ENCODE results near the gene FAM184A. TPM values are rescaled to one million over a fixed set of nuclear protein-coding genes. Genes with fewer than 3 reads are reported as not detected.
A peak's percentile ranks its signal among the peaks of the same experiment; 100 is the strongest.

Gene FAM184A
- total RNA-seq, 2 experiments from 2014 or later: 7.6 to 10.8 TPM

- DNase-seq: no peak
- H3K27me3 Mint-ChIP-seq: no peaks in the 10 kb centered on the region
- intact Hi-C loops (cut with micrococcal nuclease): loop anchor here (1.0 kb wide), 3 partner anchors 141 to 413 kb away; partner anchors contain the start of gene MAN1A1
- H3K36me3 Mint-ChIP-seq: peaks cover 29% of the 10 kb centered on the region
- POLR2A ChIA-PET: interaction anchor here (0.5 to 2.0 kb wide), 2 partner anchors 40 to 226 kb away, joined by 3 to 9 read pairs; no protein-coding TSS in a partner anchor
- peaks cover 20% of the 10 kb centered on the region for H3K4me1 Mint-ChIP-seq (ENCODE audit: low read depth)
- peaks cover 8% of the 10 kb centered on the region for H3K9me3 Mint-ChIP-seq
- no peak overlapping the region for H3K4me3 Mint-ChIP-seq
- H3K27ac Mint-ChIP-seq: no peak overlapping the region
- CTCF ChIA-PET: interaction anchor here (2.3 kb wide), 2 partner anchors 39 to 174 kb away, joined by 7 to 12 read pairs; no protein-coding TSS in a partner anchor
Observed at GRCh38 chr6:118935978-118936703, 142.3 kb downstream of the FAM184A start.

DNA sequence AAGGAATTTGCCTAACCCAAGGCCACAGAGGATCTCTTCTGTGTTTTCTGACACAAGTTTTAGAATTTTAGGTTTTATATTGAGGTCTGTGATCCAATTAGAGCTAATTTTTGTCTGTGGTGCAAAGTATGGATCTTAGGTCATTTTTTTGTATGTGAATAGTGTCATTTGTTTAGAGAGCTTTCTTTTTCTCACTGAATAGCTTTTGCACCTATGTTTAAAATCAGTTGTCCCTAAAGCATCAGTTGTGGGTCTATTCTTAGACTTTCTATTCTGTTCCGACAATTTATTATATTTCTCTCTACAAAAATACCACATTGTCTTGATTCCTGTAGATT lies 143.2 kb downstream of the FAM184A start:
- intact Hi-C loops (cut with micrococcal nuclease): loop anchor here (1.0 kb wide), 3 partner anchors 142 to 414 kb away; partner anchors contain the start of gene MAN1A1
- Mint-ChIP-seq H3K36me3 (peaks cover 37% of the 10 kb centered on the region), H3K4me1 (ENCODE audit: low read depth) (peaks cover 23% of the 10 kb centered on the region), H3K4me3 (peak overlapping the region; percentile 81), H3K27me3 (no peaks in the 10 kb centered on the region), H3K27ac (peak overlapping the region; percentile 76), H3K9me3 (peaks cover 5% of the 10 kb centered on the region)
- POLR2A ChIA-PET: interaction anchor here (0.6 to 2.0 kb wide), 6 partner anchors 38 to 284 kb away, joined by 3 to 10 read pairs (median 4); partner anchors contain the start of genes ASF1A and FAM184A
- DNase-seq: no peak
- CTCF ChIA-PET: interaction anchor here (1.1 to 2.3 kb wide), 4 partner anchors 28 to 175 kb away, joined by 3 to 12 read pairs (median 6); no protein-coding TSS in a partner anchor

DNA sequence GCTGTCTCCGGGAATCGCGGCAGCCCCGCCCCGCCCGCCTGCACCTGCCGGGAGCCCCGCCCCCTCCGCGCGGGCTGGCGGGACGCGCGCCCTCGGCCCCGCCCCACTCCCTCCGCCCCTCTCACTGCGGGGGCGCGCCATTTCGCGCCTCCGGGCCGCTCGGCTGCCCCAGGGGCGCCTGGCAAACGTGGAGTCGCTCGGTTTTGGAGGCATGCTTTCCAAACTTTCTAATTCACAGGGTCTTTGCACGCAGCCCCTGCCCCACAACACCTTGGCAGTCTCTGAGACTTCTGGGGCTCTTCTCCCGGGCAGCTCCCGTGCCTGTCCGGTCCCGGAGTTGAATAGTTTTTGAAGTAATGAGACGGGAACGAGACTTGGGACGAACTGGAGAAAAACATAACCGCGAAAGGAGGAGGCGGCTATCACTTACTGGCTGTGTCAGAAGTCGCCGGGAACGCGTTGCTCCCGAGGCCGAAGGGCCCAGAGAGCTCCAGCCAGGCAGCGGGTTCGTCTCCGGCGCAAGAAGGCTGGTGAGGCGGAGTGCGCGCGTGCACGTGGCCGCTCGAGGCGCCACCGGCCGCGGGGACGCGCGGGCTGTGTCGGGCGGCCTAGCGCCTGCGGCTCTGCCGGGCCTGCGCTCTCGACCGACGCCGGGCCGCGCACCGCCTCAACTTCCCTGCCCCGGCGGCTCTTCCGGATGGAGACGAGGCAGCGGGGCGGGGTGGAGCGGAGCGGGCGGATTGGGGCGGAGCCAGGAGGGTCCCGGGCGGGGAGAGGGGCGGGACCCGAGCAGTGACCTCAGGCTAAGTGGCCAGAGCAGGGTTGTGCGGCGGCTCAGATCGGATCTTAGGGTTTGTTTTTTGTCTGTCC lies 143.8 kb downstream of the FAM184A start, which contains the start of gene MCM9:
Gene MCM9, minus strand, starts transcription at position 699 of the 870 bp plus-strand sequence. CDS start 3,436 bp downstream, outside the sequence.
- POLR2A ChIA-PET: interaction anchor here (0.6 to 2.0 kb wide), 6 partner anchors 37 to 145 kb away, joined by 3 to 10 read pairs (median 4); partner anchors contain the start of genes ASF1A and FAM184A
- H3K9me3 Mint-ChIP-seq: peaks cover 5% of the 10 kb centered on the region
- intact Hi-C loops (cut with micrococcal nuclease): loop anchor here (1.0 kb wide), 4 partner anchors 40 to 415 kb away; partner anchors contain the start of genes ASF1A and MAN1A1
- peak; percentile 94 for DNase-seq
- peak within 1 kb of the TSS; percentile 92 for H3K27ac Mint-ChIP-seq
- H3K4me1 Mint-ChIP-seq (ENCODE audit: low read depth): peaks cover 23% of the 10 kb centered on the region
- H3K27me3 Mint-ChIP-seq: no peaks in the 10 kb centered on the region
- CTCF ChIA-PET: interaction anchor here (1.1 to 2.3 kb wide), 4 partner anchors 29 to 176 kb away, joined by 3 to 12 read pairs (median 6); no protein-coding TSS in a partner anchor
- peak within 1 kb of the TSS; percentile 81 for H3K4me3 Mint-ChIP-seq
- peaks cover 35% of the 10 kb centered on the region for H3K36me3 Mint-ChIP-seq

GRCh38 chr6:118933855-118934460 lies 144.5 kb downstream of the FAM184A start:
- ChIA-PET CTCF (interaction anchor here (1.1 to 2.3 kb wide), 3 partner anchors 29 to 176 kb away, joined by 4 to 12 read pairs (median 7); no protein-coding TSS in a partner anchor), POLR2A (interaction anchor here (1.0 to 2.0 kb wide), 4 partner anchors 38 to 145 kb away, joined by 4 to 10 read pairs (median 7); partner anchors contain the start of genes ASF1A and FAM184A)
- Mint-ChIP-seq H3K27ac (peak overlapping the region; percentile 82), H3K27me3 (no peaks in the 10 kb centered on the region), H3K4me3 (peak overlapping the region; percentile 81), H3K9me3 (peaks cover 5% of the 10 kb centered on the region), H3K4me1 (ENCODE audit: low read depth) (peaks cover 23% of the 10 kb centered on the region), H3K36me3 (peaks cover 30% of the 10 kb centered on the region)
- intact Hi-C loops (cut with micrococcal nuclease): loop anchor here (1.0 kb wide), 1 partner anchor 40 kb away; the partner anchor contains the start of gene ASF1A
- no peak for DNase-seq

- Mint-ChIP-seq H3K4me3 (no peak overlapping the region), H3K27me3 (no peaks in the 10 kb centered on the region), H3K4me1 (ENCODE audit: low read depth) (peaks cover 23% of the 10 kb centered on the region), H3K36me3 (peaks cover 27% of the 10 kb centered on the region), H3K27ac (no peak overlapping the region), H3K9me3 (peaks cover 2% of the 10 kb centered on the region)
- intact Hi-C loops (cut with micrococcal nuclease): no loop called here
- DNase-seq: no peak
- CTCF ChIA-PET: no interaction called here
- POLR2A ChIA-PET: no interaction called here
Observed at GRCh38 chr6:118932421-118932820, 146.0 kb downstream of the FAM184A start.

DNA sequence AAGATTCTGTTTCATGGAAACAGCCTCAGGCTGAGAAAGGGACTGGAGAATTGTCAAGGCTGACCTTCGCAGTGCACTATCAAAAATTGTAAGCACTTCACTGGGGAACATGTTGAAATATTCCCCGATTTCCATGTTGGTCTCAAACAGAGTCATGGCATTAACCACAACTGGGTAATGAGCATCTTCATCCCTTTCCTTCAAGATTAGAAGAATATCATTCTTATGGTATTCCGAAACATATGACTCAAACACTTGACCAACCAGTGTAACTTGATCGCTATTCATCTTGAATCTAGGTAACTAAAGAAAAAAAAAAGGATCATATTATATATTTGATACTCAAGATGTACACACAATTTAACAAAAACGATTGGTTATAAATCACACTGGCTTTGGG lies 147.0 kb downstream of the FAM184A start:
- no peaks in the 10 kb centered on the region for H3K9me3 Mint-ChIP-seq
- H3K4me3 Mint-ChIP-seq: no peak overlapping the region
- POLR2A ChIA-PET: no interaction called here
- intact Hi-C loops (cut with micrococcal nuclease): no loop called here
- no peak overlapping the region for H3K27ac Mint-ChIP-seq
- H3K27me3 Mint-ChIP-seq: no peaks in the 10 kb centered on the region
- H3K36me3 Mint-ChIP-seq: peaks cover 28% of the 10 kb centered on the region
- DNase-seq: no peak
- CTCF ChIA-PET: no interaction called here
- H3K4me1 Mint-ChIP-seq (ENCODE audit: low read depth): peaks cover 21% of the 10 kb centered on the region

DNA sequence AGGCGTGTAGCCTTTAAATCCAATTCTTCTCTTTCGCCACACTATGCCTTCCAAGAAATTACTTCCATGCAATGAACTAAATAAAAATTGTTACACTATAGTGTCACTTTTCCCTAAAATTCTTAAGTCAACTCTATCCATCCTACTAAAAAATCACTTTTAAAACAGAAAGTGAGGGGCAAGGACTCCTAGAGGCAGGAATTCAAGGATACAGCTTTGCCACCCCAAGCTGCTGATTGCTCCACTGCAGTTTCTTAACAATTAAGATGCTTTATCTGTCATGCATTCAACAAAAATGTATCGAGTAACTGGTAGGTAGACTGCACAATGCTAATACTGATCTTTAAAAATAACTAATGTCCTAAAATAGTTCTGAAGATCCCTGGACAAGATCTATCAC lies 147.8 kb downstream of the FAM184A start:
- no peak overlapping the region for H3K27ac Mint-ChIP-seq
- H3K27me3 Mint-ChIP-seq: no peaks in the 10 kb centered on the region
- no peaks in the 10 kb centered on the region for H3K9me3 Mint-ChIP-seq
- DNase-seq: no peak
- H3K4me1 Mint-ChIP-seq (ENCODE audit: low read depth): peaks cover 18% of the 10 kb centered on the region
- no peak overlapping the region for H3K4me3 Mint-ChIP-seq
- peaks cover 28% of the 10 kb centered on the region for H3K36me3 Mint-ChIP-seq
- ChIA-PET POLR2A (no interaction called here), CTCF (interaction anchor here (0.6 kb wide), 1 partner anchor 122 kb away, joined by 3 read pairs; no protein-coding TSS in a partner anchor)
- intact Hi-C loops (cut with micrococcal nuclease): no loop called here

DNA sequence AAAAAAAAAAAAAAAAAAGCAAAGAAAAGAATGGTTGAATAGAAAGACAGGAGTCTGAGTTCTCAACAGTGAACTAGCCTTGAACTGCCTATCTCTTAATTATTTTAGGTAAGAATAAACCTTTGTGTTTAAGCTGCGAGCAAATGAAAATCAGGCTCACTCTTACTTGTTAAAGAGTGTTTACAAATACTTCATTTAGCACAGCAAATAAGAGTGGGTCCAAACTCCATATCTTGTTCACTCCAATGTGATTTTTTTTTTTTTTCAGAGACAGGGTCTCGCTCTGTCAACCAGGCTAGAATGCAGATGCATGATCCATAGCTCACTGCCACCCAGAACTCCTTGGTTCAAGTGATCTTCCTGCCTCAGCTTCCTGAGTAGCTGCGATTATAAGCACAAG lies 155.4 kb downstream of the FAM184A start:
- Mint-ChIP-seq H3K4me3 (no peak overlapping the region), H3K27ac (no peak overlapping the region), H3K27me3 (no peaks in the 10 kb centered on the region), H3K9me3 (no peaks in the 10 kb centered on the region), H3K4me1 (ENCODE audit: low read depth) (no peaks in the 10 kb centered on the region), H3K36me3 (peaks cover 47% of the 10 kb centered on the region)
- intact Hi-C loops (cut with micrococcal nuclease): no loop called here
- ChIA-PET CTCF (no interaction called here), POLR2A (no interaction called here)
- DNase-seq: no peak

DNA sequence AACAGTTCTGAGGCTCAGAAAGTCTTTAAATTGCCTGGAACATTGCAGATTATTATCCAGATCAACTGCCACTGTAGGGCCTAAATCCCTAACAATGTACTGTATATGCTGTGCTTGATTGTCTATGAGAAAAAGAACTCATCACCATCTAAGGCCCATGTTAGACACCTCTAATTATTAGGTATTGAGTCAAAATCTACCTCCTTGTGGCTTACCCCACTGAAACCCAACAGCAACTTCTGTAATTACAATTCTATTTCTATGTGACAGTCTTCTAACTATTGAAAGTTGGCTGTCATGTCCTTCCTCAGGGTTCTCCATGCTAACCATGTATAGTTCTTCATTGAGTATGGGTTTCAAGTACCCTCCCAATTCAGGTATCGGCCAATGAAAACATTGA lies 157.4 kb downstream of the FAM184A start:
- H3K4me3 Mint-ChIP-seq: no peak overlapping the region
- H3K27ac Mint-ChIP-seq: no peak overlapping the region
- peaks cover 44% of the 10 kb centered on the region for H3K36me3 Mint-ChIP-seq
- ChIA-PET POLR2A (no interaction called here), CTCF (no interaction called here)
- intact Hi-C loops (cut with micrococcal nuclease): no loop called here
- DNase-seq: no peak
- H3K9me3 Mint-ChIP-seq: no peaks in the 10 kb centered on the region
- no peaks in the 10 kb centered on the region for H3K27me3 Mint-ChIP-seq
- H3K4me1 Mint-ChIP-seq (ENCODE audit: low read depth): no peaks in the 10 kb centered on the region

GRCh38 chr6:118918329-118918725 lies 160.1 kb downstream of the FAM184A start:
- H3K9me3 Mint-ChIP-seq: no peaks in the 10 kb centered on the region
- H3K4me3 Mint-ChIP-seq: no peak overlapping the region
- POLR2A ChIA-PET: no interaction called here
- no peaks in the 10 kb centered on the region for H3K27me3 Mint-ChIP-seq
- peaks cover 4% of the 10 kb centered on the region for H3K4me1 Mint-ChIP-seq (ENCODE audit: low read depth)
- CTCF ChIA-PET: no interaction called here
- H3K27ac Mint-ChIP-seq: no peak overlapping the region
- peaks cover 56% of the 10 kb centered on the region for H3K36me3 Mint-ChIP-seq
- no peak for DNase-seq
- intact Hi-C loops (cut with micrococcal nuclease): no loop called here

- intact Hi-C loops (cut with micrococcal nuclease): no loop called here
- no peak overlapping the region for H3K4me3 Mint-ChIP-seq
- H3K4me1 Mint-ChIP-seq (ENCODE audit: low read depth): peaks cover 4% of the 10 kb centered on the region
- H3K27me3 Mint-ChIP-seq: no peaks in the 10 kb centered on the region
- H3K27ac Mint-ChIP-seq: no peak overlapping the region
- peaks cover 56% of the 10 kb centered on the region for H3K36me3 Mint-ChIP-seq
- ChIA-PET POLR2A (no interaction called here), CTCF (no interaction called here)
- DNase-seq: no peak
- H3K9me3 Mint-ChIP-seq: no peaks in the 10 kb centered on the region
Observed at GRCh38 chr6:118917546-118918328, 160.7 kb downstream of the FAM184A start.
